Skin of body (tissue), 2 donors: ENCODE results near the gene STAC3. TPM values are rescaled to one million over a fixed set of nuclear protein-coding genes. Genes with fewer than 3 reads are reported as not detected.
A peak's percentile ranks its signal among the peaks of the same experiment; 100 is the strongest.

Source experiments
- DNase-seq: peaks from one replicate; lab custom pipeline; 2025; lab: John Stamatoyannopoulos, UW
- total RNA-seq: library from RNA; depleted of rRNA; stranded (reverse); fragments of >200 nt; gene quantifications from one replicate; pipeline ENCODE4 v1.2.3, GENCODE V29; 2014

STAC3 gene
- total RNA-seq, 1 donor from 2014 or later, result 20.2 TPM

DNA sequence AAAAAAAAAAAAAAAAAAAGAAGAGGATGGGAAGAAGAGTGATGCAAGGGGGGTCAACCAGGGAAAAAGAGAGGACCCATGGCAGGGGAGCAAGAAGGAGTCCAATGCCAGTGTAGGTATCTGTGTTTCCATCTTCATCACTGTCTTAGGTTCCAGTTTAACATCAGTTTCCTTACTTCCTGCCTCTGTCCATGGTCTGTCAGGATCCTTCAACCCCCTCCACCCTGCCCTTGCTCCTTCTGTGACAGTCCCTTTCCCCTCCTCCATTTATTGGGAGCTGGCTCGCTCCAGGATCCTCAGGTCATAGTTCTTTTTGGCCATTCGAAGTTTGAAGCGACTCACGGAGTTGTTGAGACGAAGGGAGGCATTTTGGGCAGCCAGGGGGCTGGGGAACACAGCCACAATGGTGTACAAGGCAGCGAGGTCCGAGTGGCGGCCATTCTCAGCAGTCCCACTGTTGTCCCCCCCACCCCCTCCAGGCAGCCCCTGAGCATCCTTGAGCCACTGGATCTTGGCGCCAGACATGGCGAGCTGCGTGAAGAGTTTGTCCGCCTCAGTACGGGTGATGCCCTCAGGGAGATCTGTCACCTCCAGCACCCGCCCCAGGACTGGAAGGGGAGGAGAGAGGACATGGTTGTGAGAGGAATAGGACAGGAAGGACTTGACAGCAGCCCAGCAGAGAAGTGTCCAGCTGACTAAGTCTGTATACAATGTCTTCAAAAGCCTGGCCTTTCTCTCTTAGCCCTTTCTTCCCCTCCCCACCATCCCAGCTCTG, 3.7 kb upstream of the STAC3 start:
- DNase-seq, result no peak

DNA sequence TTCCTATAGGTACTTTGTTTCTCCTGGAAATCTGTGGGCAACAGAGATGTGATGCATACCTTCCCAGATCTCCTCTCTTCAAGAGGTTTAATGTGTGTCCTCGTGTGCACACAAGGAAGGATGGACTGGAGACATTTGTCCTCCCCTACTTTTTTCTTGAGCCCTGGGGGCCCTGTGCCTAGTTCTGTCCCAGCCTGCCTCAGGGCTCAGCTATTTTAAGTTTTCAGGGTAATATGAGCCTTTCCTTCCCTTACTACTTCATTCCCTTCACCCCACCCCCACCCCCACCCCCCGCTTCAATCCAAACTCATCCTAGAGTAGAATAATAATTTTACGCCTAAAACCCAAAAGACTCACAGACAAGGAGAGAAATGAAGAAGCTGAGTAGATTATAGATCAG, 446 bp downstream of the STAC3 start:
- DNase-seq, result no peak

DNA sequence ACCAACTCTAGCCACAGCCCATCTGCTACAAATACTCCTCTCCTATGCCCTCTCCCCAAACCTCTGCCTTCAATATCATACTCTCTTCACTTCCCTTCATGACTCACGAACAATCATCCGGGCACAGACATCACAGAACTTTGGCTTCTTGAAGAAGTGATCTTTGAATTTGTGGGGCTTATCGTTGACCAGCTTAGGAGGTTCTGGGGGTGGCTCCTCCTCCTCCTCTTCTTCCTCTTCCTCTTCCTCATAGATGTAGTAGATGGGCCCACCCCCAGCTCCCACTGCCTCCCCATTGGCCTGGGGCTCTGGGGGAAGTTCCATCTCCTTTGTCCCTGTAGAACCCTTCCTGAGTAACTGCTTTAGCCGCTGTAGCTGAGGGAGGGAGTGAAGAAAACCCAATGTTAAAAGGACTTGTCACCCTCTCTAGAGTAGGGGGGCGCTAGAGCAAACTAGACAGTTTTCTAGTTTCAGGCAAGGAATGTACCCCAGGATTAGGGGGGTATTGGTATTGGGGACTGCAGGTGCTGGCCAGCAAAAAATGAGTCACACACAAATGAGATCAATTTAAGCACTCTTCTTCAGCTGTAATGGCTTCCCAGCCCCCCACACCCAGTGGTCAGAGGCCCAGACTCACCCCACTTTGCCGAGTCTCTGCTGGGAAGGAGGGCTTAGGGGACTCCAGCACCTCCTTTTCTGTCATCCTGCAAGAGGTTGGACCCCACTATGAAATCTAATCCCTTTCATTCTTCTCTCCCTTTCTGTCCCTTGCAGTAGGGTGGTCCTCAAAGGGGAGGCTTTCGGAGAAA, 1.8 kb downstream of the STAC3 start:
- no peak for DNase-seq

DNA sequence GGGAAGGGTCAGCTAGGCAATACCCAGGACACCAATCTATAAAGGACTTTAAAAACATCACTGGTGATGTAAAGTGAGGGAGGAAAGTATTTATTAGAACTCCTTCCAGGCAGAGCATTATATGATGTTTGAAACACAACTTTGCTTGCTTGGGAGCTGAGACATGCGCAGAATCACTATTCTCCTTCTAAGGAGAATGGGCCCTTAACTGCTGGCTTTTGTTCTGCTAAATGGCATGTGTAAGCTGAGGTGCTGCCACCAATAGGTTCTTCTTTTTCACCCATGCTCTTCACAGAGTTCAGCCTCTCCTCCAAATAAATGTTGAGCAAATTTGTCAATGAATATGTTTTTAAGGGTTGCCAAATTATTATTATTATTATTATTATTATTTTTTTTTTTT, 3.9 kb downstream of the STAC3 start:
- no peak for DNase-seq

- no peak for DNase-seq
These were observed 6.7 kb downstream of the STAC3 start for GRCh38 chr12:57244312-57244696.

- DNase-seq, result peak; percentile 67
These were observed 7.3 kb downstream of the STAC3 start for GRCh38 chr12:57243521-57244311.

DNA sequence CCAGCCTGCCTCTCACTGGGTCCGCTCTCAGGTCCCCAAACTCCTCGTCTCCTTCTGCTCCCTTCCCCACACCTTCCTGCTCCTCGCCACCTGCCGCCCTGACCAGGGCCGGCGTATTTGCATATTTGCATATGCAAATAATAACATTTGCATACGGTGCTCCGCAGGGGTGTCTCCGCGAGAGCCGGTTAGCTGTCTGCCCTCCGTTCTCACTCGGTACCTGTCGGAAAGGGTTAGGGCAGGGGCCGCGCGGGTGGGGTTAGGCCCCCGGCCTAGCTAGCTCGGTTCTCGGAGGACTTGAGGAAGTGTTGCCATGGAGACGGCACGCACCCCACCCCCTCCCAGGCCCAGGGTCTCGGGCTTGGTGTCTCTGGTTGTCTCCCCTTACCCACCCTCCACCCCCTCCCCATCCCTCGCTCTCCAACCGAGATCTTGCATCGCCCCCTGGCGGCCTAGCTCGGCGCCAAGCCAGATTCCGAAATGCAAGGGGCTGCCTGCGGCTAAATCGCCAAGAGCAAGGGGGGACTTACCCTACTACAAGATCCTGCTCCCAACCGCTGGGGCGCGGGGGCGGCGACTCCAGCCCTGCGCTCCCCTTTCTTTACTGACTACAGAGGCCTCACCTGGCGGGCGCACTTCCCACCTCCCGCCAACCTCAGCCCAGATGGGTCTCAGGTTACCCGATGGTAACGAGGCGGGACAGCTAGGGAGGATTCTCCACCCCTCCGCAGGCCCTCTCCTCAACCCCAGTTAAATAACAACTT, 8.1 kb downstream of the STAC3 start:
- no peak for DNase-seq

DNA sequence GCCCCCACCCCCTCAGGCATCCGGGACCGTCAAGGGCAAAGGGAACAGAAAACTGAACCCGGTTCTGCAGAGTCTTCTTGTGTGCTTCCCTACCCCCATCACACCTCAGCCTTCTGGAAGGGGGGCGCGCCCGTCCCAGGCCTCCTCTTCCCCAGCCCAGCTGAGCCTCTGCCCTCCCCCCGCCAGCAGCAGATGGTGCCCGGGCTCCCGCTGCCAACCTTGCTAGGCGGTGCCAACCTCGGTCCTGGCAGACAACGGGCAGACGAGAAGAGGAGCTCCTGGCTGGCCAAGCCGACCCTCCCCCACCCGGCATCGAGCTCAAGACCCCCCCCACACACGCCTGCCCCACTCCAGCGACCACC, 8.7 kb downstream of the STAC3 start:
- DNase-seq, result no peak

- DNase-seq, result no peak
These were observed 9.3 kb downstream of the STAC3 start for GRCh38 chr12:57241402-57242310.

GRCh38 chr12:57240926-57241401, 10.0 kb downstream of the STAC3 start:
- no peak for DNase-seq

DNA sequence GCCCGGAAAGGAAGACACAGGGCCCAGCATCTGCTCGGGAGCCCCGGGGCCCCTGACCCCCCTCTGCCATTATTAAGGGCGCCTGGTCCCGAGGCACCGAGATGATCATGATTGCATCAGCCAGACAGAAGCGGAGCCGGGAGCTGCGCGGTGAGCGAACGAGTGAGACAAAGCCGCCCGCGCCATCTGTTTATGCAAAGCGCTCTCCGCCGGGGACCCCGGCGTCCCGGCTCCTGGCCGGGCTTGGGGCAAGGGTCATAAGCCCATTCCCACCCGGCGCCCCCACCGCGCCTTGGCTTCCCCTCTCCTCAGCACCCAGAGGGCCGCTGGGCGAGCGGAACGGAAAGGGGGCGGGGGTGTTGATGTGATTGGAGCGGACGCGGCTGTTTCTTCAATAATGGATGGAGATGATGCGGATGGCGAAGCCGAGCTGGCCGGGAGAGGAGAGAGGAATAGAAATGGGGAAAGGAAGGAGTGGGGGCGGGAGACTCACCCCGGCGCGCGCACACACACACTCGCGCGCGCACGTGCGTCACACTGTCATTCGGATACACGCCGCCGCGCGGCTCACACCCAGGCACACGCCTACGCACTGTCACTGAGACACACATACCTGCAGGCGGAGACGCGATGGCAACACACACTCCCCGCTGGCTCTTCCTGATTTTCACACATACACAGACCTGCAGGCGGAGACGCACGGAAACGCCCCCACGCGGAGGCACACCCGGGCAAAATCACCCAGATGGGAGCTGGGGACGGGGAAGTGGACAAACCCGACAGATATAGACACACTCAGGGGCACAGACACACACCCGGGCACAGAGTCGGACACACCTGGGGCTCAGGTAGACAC, 10.7 kb downstream of the STAC3 start:
- no peak for DNase-seq

DNA sequence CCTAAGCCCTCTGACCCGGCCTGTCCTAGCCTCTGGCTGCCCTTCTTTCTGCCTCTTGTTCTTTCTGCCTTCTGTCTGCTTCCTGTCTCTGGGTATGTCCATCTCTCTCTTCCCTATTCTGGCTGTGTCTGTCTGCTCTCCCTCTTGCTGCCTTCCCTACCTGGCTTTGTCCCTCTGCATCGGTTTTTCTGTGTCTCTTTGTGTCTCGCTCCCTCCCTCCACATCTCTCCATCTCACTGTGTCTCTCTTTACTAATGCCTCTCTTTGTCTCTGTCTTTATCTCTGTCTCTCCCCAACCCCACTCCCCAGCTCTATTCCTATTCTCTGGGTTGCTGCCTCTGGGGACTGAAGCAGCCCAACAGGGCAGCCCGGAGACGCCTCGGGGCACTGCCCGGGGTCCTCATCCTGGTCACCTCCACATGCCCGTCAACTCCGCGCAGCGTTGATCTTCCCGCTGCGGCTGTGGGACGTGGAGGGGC, 11.4 kb downstream of the STAC3 start:
- no peak for DNase-seq

GRCh38 chr12:57238854-57239554, 12.0 kb downstream of the STAC3 start:
- peak; percentile 79 for DNase-seq

DNA sequence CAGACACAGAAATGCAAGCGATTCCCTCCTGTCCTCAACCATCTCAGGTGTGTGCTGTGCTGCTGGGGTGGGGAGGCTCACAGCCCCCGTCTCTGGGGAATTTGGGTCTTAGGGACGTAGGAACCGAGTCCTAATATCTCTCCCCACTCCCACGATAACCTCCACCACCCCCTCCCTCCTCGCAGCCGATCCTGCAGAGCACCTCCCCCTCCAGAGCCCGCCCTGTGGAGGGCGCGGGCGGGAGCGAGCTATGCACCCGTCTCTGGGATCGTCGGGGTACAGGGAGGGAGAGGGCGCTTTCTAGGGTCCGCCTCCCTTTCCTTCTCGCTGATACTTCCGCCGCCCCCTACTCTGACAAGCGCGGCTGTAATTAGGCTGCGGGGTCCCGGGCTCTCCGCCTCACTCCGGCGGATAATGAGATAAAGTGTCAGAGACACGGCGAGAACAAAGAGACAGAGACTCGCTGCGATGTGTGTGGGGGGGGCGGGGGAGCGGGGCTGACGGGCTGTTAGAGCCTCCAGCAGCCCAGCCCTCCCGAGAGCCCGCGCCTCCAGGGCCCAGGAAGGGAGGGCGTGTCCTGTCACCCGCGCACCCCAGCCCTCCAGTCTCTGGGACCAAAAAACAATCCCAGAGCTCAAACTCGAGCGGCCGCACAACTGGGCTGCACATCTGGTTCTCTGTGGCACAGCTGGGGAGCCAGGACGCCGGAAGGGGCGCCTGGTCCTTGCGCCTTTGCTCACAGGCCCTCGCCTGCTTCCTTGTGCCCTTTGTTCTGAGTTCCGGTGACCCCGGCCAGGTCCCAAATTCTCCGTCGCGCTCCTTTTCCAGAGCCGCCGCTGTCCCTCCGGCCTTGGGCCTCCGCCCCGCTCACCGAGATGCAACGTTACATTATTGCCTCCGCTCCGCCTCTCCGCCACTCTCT, 12.8 kb downstream of the STAC3 start:
- no peak for DNase-seq

DNA sequence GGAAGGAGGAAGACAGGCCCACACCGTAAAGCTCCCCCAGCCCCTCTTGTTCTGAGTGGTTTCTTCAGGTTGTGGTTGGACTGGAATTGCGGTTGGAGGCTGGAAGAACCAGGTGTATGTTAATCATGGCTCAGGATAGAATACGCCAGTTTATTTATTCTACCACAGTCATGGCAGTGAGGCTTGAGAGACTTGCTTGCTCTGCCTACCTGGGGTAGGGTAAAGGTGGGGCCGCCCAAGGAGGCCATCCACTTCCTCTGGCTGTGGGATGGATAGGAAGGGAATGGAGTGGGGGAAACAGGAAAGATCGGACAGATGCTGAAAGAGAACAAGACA, 13.4 kb downstream of the STAC3 start:
- DNase-seq, result no peak

DNA sequence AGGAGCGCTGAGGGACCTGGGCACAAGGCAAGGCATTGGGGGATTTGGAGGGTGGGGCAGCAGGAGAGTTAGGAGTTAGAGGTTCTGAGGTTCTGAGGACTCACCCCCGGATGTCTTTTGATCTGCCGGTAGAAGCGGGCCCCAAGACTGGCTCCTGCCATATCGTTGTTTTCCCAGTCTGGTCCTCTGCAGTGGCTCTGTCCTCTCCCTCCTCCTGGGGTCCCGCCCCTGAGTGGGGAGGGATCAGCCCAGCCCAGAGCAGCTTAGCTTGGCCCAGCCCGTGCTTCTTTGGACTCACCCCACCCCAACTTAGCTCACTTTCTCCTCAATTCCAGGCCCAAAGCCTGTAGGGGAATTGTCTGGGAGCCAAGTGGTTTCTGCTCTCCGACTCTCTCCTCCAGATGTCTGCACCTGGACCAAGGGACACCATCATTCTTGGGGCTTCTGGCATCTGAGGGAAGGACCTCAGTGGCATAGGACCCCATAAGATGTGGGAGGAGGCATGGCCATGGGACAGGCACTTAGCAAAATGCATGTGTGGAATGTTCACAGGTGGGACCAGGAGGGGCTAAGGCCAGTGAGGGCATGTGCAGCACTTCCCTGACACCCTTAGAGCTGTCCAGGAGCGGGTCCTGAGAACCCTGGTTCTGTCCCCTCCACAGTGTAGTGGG, 13.9 kb downstream of the STAC3 start:
- no peak for DNase-seq
